ENCODE results near the gene CHD2. TPM values are rescaled to one million over a fixed set of nuclear protein-coding genes. Genes with fewer than 3 reads are reported as not detected.
A peak's percentile ranks its signal among the peaks of the same experiment; 100 is the strongest.

The CHD2 gene
- total RNA-seq, 4 donors from 2014 or later: 41.9 to 144 (median 81.8) TPM

DNA sequence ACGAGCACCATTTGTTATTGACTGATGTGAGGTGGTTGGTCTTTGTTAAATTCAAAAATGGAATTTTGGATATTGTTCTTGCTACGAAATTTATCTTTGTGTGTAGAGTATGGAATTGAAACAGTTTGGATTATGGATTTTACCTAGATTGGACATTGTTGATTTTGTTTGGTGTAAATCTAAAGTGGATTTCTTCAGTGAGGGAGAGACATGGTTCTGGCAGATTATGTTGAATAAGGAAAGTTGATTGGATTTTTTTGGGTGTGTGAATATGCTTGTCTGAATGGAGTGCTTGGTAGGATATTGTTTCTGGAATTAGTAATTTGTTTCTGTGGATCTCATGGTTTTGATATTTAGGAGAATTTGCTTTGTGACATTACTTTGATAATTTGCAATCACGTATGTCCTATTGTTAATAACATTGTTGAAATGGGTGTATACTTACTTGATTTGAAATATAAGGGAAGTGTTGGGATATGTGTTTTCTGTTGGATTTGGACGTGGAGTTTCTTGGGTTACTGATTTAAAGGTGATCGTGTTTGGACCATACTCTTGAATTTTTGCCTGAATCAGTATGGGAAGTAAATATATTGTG lies 1.0 kb upstream of the CHD2 start:
- no peak for ATAC-seq
- Histone ChIP-seq H3K4me3 (no peak overlapping the region), H3K4me1 (peaks cover 3 to 77% (median 12%) of the 10 kb centered on the region in 3 donors), H3K27me3 (no peaks in the 10 kb centered on the region), H3K36me3 (peaks cover 0 to 30% of the 10 kb centered on the region in 2 donors), H3K27ac (peak overlapping the region; percentile 91 to 100 (median 92)), H3K9me3 (no peaks in the 10 kb centered on the region)
- WGBS, 2 donors (ENCODE audit: low coverage in 1 of 2): 68 to 78% methylated on average over 5 of the region's 5 CpGs
- TF ChIP-seq, protein P1, sequence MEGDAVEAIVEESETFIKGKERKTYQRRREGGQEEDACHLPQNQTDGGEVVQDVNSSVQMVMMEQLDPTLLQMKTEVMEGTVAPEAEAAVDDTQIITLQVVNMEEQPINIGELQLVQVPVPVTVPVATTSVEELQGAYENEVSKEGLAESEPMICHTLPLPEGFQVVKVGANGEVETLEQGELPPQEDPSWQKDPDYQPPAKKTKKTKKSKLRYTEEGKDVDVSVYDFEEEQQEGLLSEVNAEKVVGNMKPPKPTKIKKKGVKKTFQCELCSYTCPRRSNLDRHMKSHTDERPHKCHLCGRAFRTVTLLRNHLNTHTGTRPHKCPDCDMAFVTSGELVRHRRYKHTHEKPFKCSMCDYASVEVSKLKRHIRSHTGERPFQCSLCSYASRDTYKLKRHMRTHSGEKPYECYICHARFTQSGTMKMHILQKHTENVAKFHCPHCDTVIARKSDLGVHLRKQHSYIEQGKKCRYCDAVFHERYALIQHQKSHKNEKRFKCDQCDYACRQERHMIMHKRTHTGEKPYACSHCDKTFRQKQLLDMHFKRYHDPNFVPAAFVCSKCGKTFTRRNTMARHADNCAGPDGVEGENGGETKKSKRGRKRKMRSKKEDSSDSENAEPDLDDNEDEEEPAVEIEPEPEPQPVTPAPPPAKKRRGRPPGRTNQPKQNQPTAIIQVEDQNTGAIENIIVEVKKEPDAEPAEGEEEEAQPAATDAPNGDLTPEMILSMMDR (IDR thresholded peaks at IDR 0.05): no peak
- TF ChIP-seq EP300 (IDR thresholded peaks at IDR 0.05): no peak
- no peak for TF ChIP-seq POLR2A (IDR thresholded peaks at IDR 0.05)
- peak; percentile 7 for TF ChIP-seq POLR2AphosphoS5 (IDR thresholded peaks at IDR 0.05)

DNA sequence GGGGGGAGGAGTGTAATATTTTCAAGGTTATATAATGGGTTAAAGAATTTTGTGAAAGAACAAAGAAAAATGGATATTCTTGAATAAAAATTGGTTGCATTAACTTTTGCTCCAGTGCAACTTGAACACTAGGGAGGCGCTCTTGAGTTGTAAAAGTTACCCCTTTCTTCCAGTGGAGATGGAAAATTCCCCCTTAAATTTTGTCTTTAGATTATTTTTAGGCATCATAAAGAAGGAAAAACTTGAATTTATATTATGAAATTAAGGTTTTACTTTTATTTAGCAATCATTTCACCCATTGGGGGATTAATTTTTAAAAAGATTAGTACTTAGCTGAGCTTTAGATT lies 550 bp upstream of the CHD2 start:
- Histone ChIP-seq H3K4me3 (peak overlapping the region in 1 of 2 donors; percentile 61), H3K36me3 (peaks cover 0 to 25% of the 10 kb centered on the region in 2 donors), H3K4me1 (peaks cover 3 to 72% (median 12%) of the 10 kb centered on the region in 3 donors), H3K27ac (peak overlapping the region; percentile 91 to 100 (median 92)), H3K27me3 (no peaks in the 10 kb centered on the region), H3K9me3 (no peaks in the 10 kb centered on the region)
- TF ChIP-seq EP300 (IDR thresholded peaks at IDR 0.05): no peak
- TF ChIP-seq, protein P1 (IDR thresholded peaks at IDR 0.05): peak in 2 of 4 experiments; percentile 23 to 41
- ATAC-seq: no peak
- WGBS, 2 donors (ENCODE audit: low coverage in 1 of 2): 63 to 67% methylated on average over 1 of the region's 1 CpG

DNA sequence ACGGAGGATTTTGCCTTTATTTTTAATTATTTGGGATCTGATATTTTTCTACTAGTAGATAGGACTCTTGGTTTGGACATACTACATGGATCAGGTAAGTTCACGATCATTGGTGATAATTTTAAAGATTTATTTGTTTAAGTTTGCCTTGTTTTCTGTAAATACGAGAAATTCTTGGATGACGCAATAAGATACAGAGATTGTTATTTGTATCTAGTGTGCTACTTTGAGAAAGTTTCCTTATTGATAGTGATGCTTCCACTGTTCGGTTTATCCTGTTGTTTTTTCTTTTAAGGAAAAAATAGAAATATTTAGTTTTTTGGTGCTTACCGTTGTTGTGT lies 577 bp downstream of the CHD2 start:
- H3K27me3 ChIP-seq: no peaks in the 10 kb centered on the region
- 0% methylated on average over 6 of the region's 6 CpGs for WGBS, 2 donors (ENCODE audit: low coverage in 1 of 2)
- peaks cover 0 to 15% of the 10 kb centered on the region in 2 donors for H3K36me3 ChIP-seq
- H3K27ac ChIP-seq: peak overlapping the region; percentile 91 to 100 (median 92)
- no peak for TF ChIP-seq POLR2AphosphoS5 (IDR thresholded peaks at IDR 0.05)
- no peak for ATAC-seq
- peaks cover 0 to 70% (median 6%) of the 10 kb centered on the region in 3 donors for H3K4me1 ChIP-seq
- no peaks in the 10 kb centered on the region for H3K9me3 ChIP-seq
- peak overlapping the region; percentile 61 to 99 for H3K4me3 ChIP-seq

DNA sequence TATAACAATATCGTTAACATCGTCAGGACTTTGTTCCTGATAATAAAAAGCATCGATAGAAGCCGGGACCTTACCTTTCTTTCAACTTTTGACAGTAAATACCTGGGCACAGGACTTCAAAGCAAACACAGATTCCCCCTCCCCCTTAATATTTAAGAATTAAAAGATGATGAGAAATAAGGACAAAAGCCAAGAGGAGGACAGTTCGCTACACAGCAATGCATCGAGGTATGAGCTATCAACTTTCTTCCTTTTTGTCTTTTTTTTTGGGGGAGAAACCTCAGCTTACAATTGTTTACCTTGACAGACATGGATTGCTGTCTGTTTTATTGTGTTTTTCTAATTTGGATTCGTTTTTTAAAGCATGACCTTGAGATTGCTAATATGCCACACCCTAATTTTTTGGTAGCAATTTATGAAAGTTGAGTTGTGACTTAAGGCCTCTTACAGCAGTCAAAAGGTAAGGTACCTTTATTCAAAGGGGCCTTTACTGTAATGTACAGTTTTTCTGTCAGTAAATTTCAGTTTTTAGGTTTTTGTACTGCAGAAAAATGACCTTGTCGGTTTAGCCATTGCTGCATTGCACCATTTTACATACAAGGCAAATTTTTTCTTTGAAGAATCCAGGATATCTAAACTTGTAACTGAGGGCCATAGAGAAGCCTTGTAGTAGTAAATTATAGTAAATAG lies 1.1 kb downstream of the CHD2 start:
- TF ChIP-seq EP300 (IDR thresholded peaks at IDR 0.05): no peak
- TF ChIP-seq POLR2AphosphoS5 (IDR thresholded peaks at IDR 0.05): no peak
- TF ChIP-seq, protein P1 (IDR thresholded peaks at IDR 0.05): no peak
- no peak for TF ChIP-seq POLR2A (IDR thresholded peaks at IDR 0.05)
- Histone ChIP-seq H3K27me3 (no peaks in the 10 kb centered on the region), H3K4me3 (peak overlapping the region; percentile 61 to 99), H3K27ac (peak overlapping the region; percentile 91 to 100 (median 92)), H3K36me3 (peaks cover 0 to 13% of the 10 kb centered on the region in 2 donors), H3K9me3 (no peaks in the 10 kb centered on the region), H3K4me1 (peaks cover 2 to 70% (median 9%) of the 10 kb centered on the region in 3 donors)
- WGBS, 2 donors (ENCODE audit: low coverage in 1 of 2): 1 to 2% methylated on average over 8 of the region's 8 CpGs
- no peak for ATAC-seq

DNA sequence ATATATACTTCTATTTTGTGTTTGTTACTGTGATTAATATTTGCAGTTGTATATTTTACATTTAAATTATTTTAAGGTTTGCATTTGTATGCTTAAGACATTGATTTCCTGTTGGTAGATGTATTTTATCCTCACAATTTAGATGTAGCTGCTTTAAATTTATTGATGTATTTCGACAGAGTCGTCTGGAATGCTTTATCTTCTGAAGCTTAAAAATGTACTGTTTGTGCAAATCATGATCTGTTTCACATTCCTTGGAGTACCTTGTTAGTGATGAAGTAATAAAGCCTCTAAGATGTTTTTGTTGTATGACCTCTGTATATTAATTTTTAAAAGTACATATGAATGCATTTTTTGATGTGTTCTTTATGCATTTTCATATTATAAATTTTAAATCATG lies 1.9 kb downstream of the CHD2 start:
- H3K4me1 ChIP-seq: peaks cover 6 to 70% (median 14%) of the 10 kb centered on the region in 3 donors
- H3K4me3 ChIP-seq: peak overlapping the region; percentile 61 to 99
- no peaks in the 10 kb centered on the region for H3K27me3 ChIP-seq
- ATAC-seq: no peak
- no peaks in the 10 kb centered on the region for H3K9me3 ChIP-seq
- peak overlapping the region; percentile 91 to 100 (median 92) for H3K27ac ChIP-seq
- TF ChIP-seq, protein P1 (IDR thresholded peaks at IDR 0.05): no peak
- TF ChIP-seq EP300 (IDR thresholded peaks at IDR 0.05) (no peak), POLR2AphosphoS5 (IDR thresholded peaks at IDR 0.05) (no peak), POLR2A (IDR thresholded peaks at IDR 0.05) (no peak)
- 0% methylated on average over 2 of the region's 2 CpGs for WGBS, 2 donors (ENCODE audit: low coverage in 1 of 2)
- peaks cover 0 to 11% of the 10 kb centered on the region in 2 donors for H3K36me3 ChIP-seq
